NT2/D1 (cell line): ENCODE measurements around the gene BBC3.

Source experiments
- DNase-seq: peaks from one replicate; pipeline ENCODE4 v3.0.0-alpha.2; 2011; ENCODE audit warnings: low read depth, low spot score
- H3K27me3 ChIP-seq: 2 replicates; pipeline ENCODE4 v1.6.0; 2011; ENCODE audit warnings: mild to moderate bottlenecking; ENCODE audit not compliant: insufficient read length, insufficient read depth
- H3K36me3 ChIP-seq: 2 replicates; pipeline ENCODE4 v1.6.1; 2011; ENCODE audit warnings: mild to moderate bottlenecking, low read length, mixed read lengths; ENCODE audit not compliant: insufficient read depth, insufficient read length
- H3K4me1 ChIP-seq: 2 replicates; pipeline ENCODE4 v1.5.1; 2011; ENCODE audit not compliant: insufficient read depth, insufficient read length
- H3K4me3 ChIP-seq: 2 replicates; pipeline ENCODE4 v1.5.1; 2011; ENCODE audit warnings: low read depth; ENCODE audit not compliant: insufficient read length
- H3K9ac ChIP-seq: 2 replicates; pipeline ENCODE4 v1.6.0; 2011; ENCODE audit warnings: low read depth; ENCODE audit not compliant: insufficient read length
- H3K9me3 ChIP-seq: 2 replicates; pipeline ENCODE4 v1.5.1; 2011; ENCODE audit warnings: mild to moderate bottlenecking, low read length; ENCODE audit not compliant: insufficient read depth
- SUZ12 ChIP-seq: IDR thresholded peaks from 2 replicates; pipeline ENCODE4 v1.6.1; 2011; ENCODE audit not compliant: insufficient read length, insufficient read depth; ENCODE audit errors: extremely low read depth
- YY1 ChIP-seq: IDR thresholded peaks from 2 replicates; pipeline ENCODE4 v1.6.1; 2011; ENCODE audit not compliant: insufficient read length, insufficient read depth
- ZNF274 ChIP-seq: IDR thresholded peaks from 2 replicates; pipeline ENCODE4 v1.6.1; 2011; ENCODE audit warnings: mild to moderate bottlenecking, low read depth, low read length

Gene BBC3

GRCh38 chr19:47273313-47274070, 42.5 kb upstream of the BBC3 start:
- peaks cover 7% of the 10 kb centered on the region for H3K27me3 ChIP-seq
- DNase-seq = peak; percentile 65
- TF ChIP-seq YY1 (no peak), ZNF274 (no peak), SUZ12 (no peak)
- peaks cover 32% of the 10 kb centered on the region for H3K36me3 ChIP-seq
- H3K9ac ChIP-seq = peak overlapping the region; percentile 89
- no peaks in the 10 kb centered on the region for H3K9me3 ChIP-seq
- peak overlapping the region; percentile 68 for H3K4me3 ChIP-seq
- H3K4me1 ChIP-seq = peaks cover 12% of the 10 kb centered on the region

GRCh38 chr19:47272448-47273312, 41.7 kb upstream of the BBC3 start:
- DNase-seq = no peak
- Histone ChIP-seq H3K9me3 (no peaks in the 10 kb centered on the region), H3K36me3 (peaks cover 39% of the 10 kb centered on the region), H3K27me3 (peaks cover 7% of the 10 kb centered on the region), H3K9ac (peak overlapping the region; percentile 89), H3K4me3 (peak overlapping the region; percentile 68), H3K4me1 (peaks cover 12% of the 10 kb centered on the region)
- no peak for TF ChIP-seq YY1
- TF ChIP-seq ZNF274 = no peak
- no peak for TF ChIP-seq SUZ12

GRCh38 chr19:47271949-47272348, 41.0 kb upstream of the BBC3 start:
- peaks cover 12% of the 10 kb centered on the region for H3K4me1 ChIP-seq
- peaks cover 7% of the 10 kb centered on the region for H3K27me3 ChIP-seq
- TF ChIP-seq ZNF274 (no peak), SUZ12 (no peak), YY1 (no peak)
- H3K4me3 ChIP-seq = no peak overlapping the region
- no peaks in the 10 kb centered on the region for H3K9me3 ChIP-seq
- no peak for DNase-seq
- H3K9ac ChIP-seq = no peak overlapping the region
- H3K36me3 ChIP-seq = peaks cover 45% of the 10 kb centered on the region

- no peak for DNase-seq
- peaks cover 5% of the 10 kb centered on the region for H3K4me1 ChIP-seq
- no peak for TF ChIP-seq YY1
- no peak for TF ChIP-seq SUZ12
- TF ChIP-seq ZNF274 = no peak
- H3K9me3 ChIP-seq = no peaks in the 10 kb centered on the region
- no peak overlapping the region for H3K4me3 ChIP-seq
- H3K9ac ChIP-seq = no peak overlapping the region
- peaks cover 48% of the 10 kb centered on the region for H3K36me3 ChIP-seq
- peaks cover 3% of the 10 kb centered on the region for H3K27me3 ChIP-seq
Measured at GRCh38 chr19:47270408-47270807, 39.4 kb upstream of the BBC3 start.

- Histone ChIP-seq H3K27me3 (no peaks in the 10 kb centered on the region), H3K4me3 (no peak overlapping the region), H3K4me1 (peaks cover 4% of the 10 kb centered on the region), H3K9me3 (no peaks in the 10 kb centered on the region), H3K9ac (no peak overlapping the region), H3K36me3 (peaks cover 55% of the 10 kb centered on the region)
- TF ChIP-seq ZNF274 = no peak
- no peak for TF ChIP-seq SUZ12
- no peak for TF ChIP-seq YY1
- no peak for DNase-seq
Measured at GRCh38 chr19:47269596-47269995, 38.6 kb upstream of the BBC3 start.

- peaks cover 4% of the 10 kb centered on the region for H3K4me1 ChIP-seq
- H3K27me3 ChIP-seq = no peaks in the 10 kb centered on the region
- no peak for DNase-seq
- peaks cover 64% of the 10 kb centered on the region for H3K36me3 ChIP-seq
- no peak overlapping the region for H3K4me3 ChIP-seq
- H3K9ac ChIP-seq = no peak overlapping the region
- H3K9me3 ChIP-seq = no peaks in the 10 kb centered on the region
- TF ChIP-seq ZNF274 (no peak), YY1 (no peak), SUZ12 (no peak)
Measured at GRCh38 chr19:47268028-47268427, 37.0 kb upstream of the BBC3 start.

GRCh38 chr19:47267350-47267759, 36.4 kb upstream of the BBC3 start:
- no peak for DNase-seq
- Histone ChIP-seq H3K4me3 (no peak overlapping the region), H3K9ac (no peak overlapping the region), H3K27me3 (no peaks in the 10 kb centered on the region), H3K9me3 (no peaks in the 10 kb centered on the region), H3K36me3 (peaks cover 70% of the 10 kb centered on the region), H3K4me1 (peaks cover 4% of the 10 kb centered on the region)
- TF ChIP-seq YY1 (no peak), SUZ12 (no peak), ZNF274 (no peak)
